WI38 (cell line): Measurements from ENCODE around the gene CNGA3.

Experiments used
- H3K4me3 ChIP-seq: 2 replicates; pipeline ENCODE4 v1.5.1; 2011; ENCODE audit warnings: low read depth, mild to moderate bottlenecking, control low read depth, low read length
- CTCF ChIP-seq: IDR thresholded peaks from 2 replicates; pipeline ENCODE4 v1.5.1; 2012; ENCODE audit warnings: low read depth, mild to moderate bottlenecking, control low read depth, low read length

The CNGA3 gene

GRCh38 chr2:98372121-98372520, 25.9 kb downstream of the CNGA3 start:
- TF ChIP-seq CTCF = no peak
- no peak overlapping the region for H3K4me3 ChIP-seq

- no peak overlapping the region for H3K4me3 ChIP-seq
- no peak for TF ChIP-seq CTCF
Observed at GRCh38 chr2:98372579-98372978, 26.3 kb downstream of the CNGA3 start.

GRCh38 chr2:98374286-98374685, 28.0 kb downstream of the CNGA3 start:
- no peak overlapping the region for H3K4me3 ChIP-seq
- no peak for TF ChIP-seq CTCF

- no peak overlapping the region for H3K4me3 ChIP-seq
- TF ChIP-seq CTCF = no peak
Observed at GRCh38 chr2:98374958-98375570, 28.8 kb downstream of the CNGA3 start.

GRCh38 chr2:98376301-98376910, 30.1 kb downstream of the CNGA3 start:
- TF ChIP-seq CTCF = no peak
- H3K4me3 ChIP-seq = no peak overlapping the region

- TF ChIP-seq CTCF = no peak
- H3K4me3 ChIP-seq = no peak overlapping the region
Observed at GRCh38 chr2:98376996-98377395, 30.7 kb downstream of the CNGA3 start.

GRCh38 chr2:98377544-98377943, 31.3 kb downstream of the CNGA3 start:
- TF ChIP-seq CTCF = no peak
- no peak overlapping the region for H3K4me3 ChIP-seq
